Endothelial cell (in vitro differentiated cells): ENCODE data around the gene PTPRK. TPM values are rescaled to one million over a fixed set of nuclear protein-coding genes. Genes with fewer than 3 reads are reported as not detected.

ENCODE experiments used
- DNase-seq: peaks from one replicate; pipeline ENCODE4 v3.0.0; 2021; ENCODE audit warnings: low spot score
- H3K27ac Mint-ChIP-seq: one replicate; pipeline ENCODE4 v1.8.0; 2021; ENCODE audit warnings: mixed read lengths, inconsistent platforms; ENCODE audit not compliant: unreplicated experiment
- H3K27me3 Mint-ChIP-seq: one replicate; pipeline ENCODE4 v1.8.0; 2021; ENCODE audit warnings: mild to moderate bottlenecking, moderate library complexity, mixed read lengths, inconsistent platforms; ENCODE audit not compliant: unreplicated experiment
- H3K36me3 Mint-ChIP-seq: one replicate; pipeline ENCODE4 v1.8.0; 2021; ENCODE audit warnings: mild to moderate bottlenecking, low read depth, mixed read lengths, inconsistent platforms; ENCODE audit not compliant: unreplicated experiment
- H3K4me1 Mint-ChIP-seq: one replicate; pipeline ENCODE4 v1.8.0; 2021; ENCODE audit warnings: mild to moderate bottlenecking, mixed read lengths, inconsistent platforms; ENCODE audit not compliant: unreplicated experiment
- H3K4me3 Mint-ChIP-seq: one replicate; pipeline ENCODE4 v1.8.0; 2021; ENCODE audit warnings: mild to moderate bottlenecking, mixed read lengths, inconsistent platforms; ENCODE audit not compliant: unreplicated experiment
- H3K9me3 Mint-ChIP-seq: one replicate; pipeline ENCODE4 v1.8.0; 2021; ENCODE audit warnings: mixed read lengths, inconsistent platforms; ENCODE audit not compliant: unreplicated experiment
- CTCF ChIP-seq: fragments of 200-600 bp; sonication (generic); IDR thresholded peaks from one replicate; pipeline ENCODE4 v1.5.0; 2021; ENCODE audit warnings: antibody characterized with exemption; ENCODE audit not compliant: unreplicated experiment
- total RNA-seq: library from RNA; stranded (reverse); fragmentation: NEBNext Ultra II Directional; extraction: Animal tissue kit (Norgen Biotek cat#: 25700); gene quantifications from one replicate; pipeline ENCODE4 v1.2.1, GENCODE V29; 2021; ENCODE audit not compliant: unreplicated experiment

PTPRK gene
- total RNA-seq, 1 donor from 2014 or later, result 47.3 TPM

DNA sequence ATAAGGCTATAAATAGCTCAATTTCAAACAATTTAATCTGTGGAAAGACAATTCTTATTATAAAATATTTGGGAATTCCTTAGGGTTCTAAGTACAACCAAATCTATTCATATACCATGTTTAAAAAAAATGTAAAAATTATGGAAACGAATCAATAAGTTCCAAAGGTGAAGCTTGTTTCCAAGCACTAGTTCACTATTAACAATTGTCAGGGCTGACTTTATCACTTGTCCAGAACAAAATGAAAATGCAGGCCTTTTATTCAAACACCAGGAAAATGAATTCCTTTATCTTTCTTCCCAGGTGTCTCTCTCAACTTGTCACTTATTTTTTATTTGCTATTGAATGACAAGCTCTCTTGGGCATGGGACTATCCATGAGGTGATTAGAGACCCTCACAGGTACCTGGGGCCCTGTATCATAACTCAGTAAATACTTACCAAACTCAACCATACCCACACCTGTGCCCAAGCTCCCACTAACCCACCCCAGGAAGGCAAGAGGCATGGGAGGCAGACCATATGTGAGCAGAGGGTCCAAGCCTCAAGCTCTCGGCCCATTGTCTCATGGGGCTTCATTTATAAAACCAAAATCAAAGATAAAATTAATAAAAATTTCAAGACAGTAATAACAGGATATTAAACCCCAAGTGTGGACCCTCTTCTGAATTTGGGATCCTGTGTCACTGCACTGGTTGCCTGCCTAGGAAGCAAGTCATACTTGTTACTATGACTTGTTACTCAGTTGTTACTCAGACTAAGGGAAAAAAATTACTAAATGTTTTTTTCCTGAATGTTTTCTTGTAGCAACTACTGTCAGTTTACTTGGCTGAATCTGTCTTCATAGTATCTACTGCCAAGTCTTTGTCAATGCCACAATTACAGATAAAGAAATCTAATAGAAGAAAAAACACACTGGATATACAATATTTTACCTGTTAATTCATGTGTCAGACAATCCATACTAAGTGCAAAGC, 54.7 kb downstream of the PTPRK start:
- H3K27me3 Mint-ChIP-seq, result no peaks in the 10 kb centered on the region
- no peak overlapping the region for H3K4me3 Mint-ChIP-seq
- no peaks in the 10 kb centered on the region for H3K9me3 Mint-ChIP-seq
- H3K36me3 Mint-ChIP-seq, result no peaks in the 10 kb centered on the region
- no peak overlapping the region for H3K27ac Mint-ChIP-seq
- H3K4me1 Mint-ChIP-seq, result no peaks in the 10 kb centered on the region
- no peak for DNase-seq
- no peak for TF ChIP-seq CTCF

- no peak overlapping the region for H3K27ac Mint-ChIP-seq
These were observed 55.6 kb downstream of the PTPRK start for GRCh38 chr6:128464790-128465189.

GRCh38 chr6:128463942-128464341, 56.5 kb downstream of the PTPRK start:
- no peaks in the 10 kb centered on the region for H3K4me1 Mint-ChIP-seq
- DNase-seq, result no peak
- no peak for TF ChIP-seq CTCF
- H3K27ac Mint-ChIP-seq, result no peak overlapping the region
- H3K4me3 Mint-ChIP-seq, result no peak overlapping the region
- H3K27me3 Mint-ChIP-seq, result no peaks in the 10 kb centered on the region
- H3K9me3 Mint-ChIP-seq, result no peaks in the 10 kb centered on the region
- H3K36me3 Mint-ChIP-seq, result no peaks in the 10 kb centered on the region

More at GRCh38 chr6:128464790-128465189, 55.6 kb downstream of the PTPRK start:
- TF ChIP-seq CTCF, result no peak
- H3K4me3 Mint-ChIP-seq, result no peak overlapping the region
- no peaks in the 10 kb centered on the region for H3K36me3 Mint-ChIP-seq
- no peaks in the 10 kb centered on the region for H3K27me3 Mint-ChIP-seq
- H3K9me3 Mint-ChIP-seq, result no peaks in the 10 kb centered on the region
- DNase-seq, result no peak
- H3K4me1 Mint-ChIP-seq, result no peaks in the 10 kb centered on the region

DNA sequence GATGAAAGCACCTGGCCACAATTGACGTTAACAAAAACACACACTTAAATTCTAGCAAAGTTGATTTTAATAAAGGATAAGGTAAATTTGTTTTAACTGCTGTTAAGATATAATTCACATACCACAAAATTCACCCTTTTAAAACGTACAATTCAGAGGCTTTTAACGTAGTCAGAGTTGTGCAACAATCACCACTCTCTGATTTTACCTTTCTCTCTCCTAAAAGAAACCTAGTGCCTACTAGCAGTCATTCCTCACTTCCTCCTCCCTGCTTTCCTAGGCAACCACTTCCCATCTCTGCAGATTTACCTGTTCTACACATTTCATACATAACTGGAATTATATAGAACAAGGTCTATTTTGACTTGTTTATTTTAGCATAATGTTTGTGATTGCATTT, 58.9 kb downstream of the PTPRK start:
- no peak for DNase-seq
- no peak for TF ChIP-seq CTCF
- Mint-ChIP-seq H3K27me3 (no peaks in the 10 kb centered on the region), H3K4me1 (no peaks in the 10 kb centered on the region), H3K36me3 (no peaks in the 10 kb centered on the region), H3K4me3 (no peak overlapping the region), H3K9me3 (no peaks in the 10 kb centered on the region), H3K27ac (no peak overlapping the region)
